Transverse colon (tissue), 4 donors: ENCODE data around the gene CCDC12. TPM values are rescaled to one million over a fixed set of nuclear protein-coding genes. Genes with fewer than 3 reads are reported as not detected.

ENCODE experiments used
- DNase-seq: peaks from one replicate; pipeline ENCODE4 v3.0.0-alpha.2; 2019
- H3K27ac ChIP-seq, 4 donors: fragments of 200-600 bp; sonication (generic); 2 replicates each; pipeline ENCODE4 v1.5.1; 2016 to 2018; ENCODE audit warnings: inconsistent platforms in 4 of 4
- H3K27me3 ChIP-seq: fragments of 200-600 bp; sonication (generic); 2 replicates; pipeline ENCODE4 v1.5.1; 2017; ENCODE audit warnings: inconsistent platforms
- H3K36me3 ChIP-seq, 4 donors: fragments of 200-600 bp; sonication (generic); 2 replicates each; pipeline ENCODE4 v1.5.1; 2017 to 2019; ENCODE audit warnings: inconsistent platforms in 4 of 4
- H3K4me1 ChIP-seq, 4 donors: fragments of 200-600 bp; sonication (generic); 2 replicates each; pipeline ENCODE4 v1.5.1; 2017 to 2020; ENCODE audit warnings: inconsistent platforms in 4 of 4
- H3K4me3 ChIP-seq, 4 donors: fragments of 200-600 bp; sonication (generic); 1 replicate in 1 of 4; 2 replicates in 3 of 4; pipeline versions ENCODE4 v1.5.1 to v1.6.1; 2017 to 2019; ENCODE audit warnings: inconsistent platforms in 4 of 4
- H3K9me3 ChIP-seq, 2 donors: fragments of 200-600 bp; sonication (generic); 2 replicates each; pipeline ENCODE4 v1.5.1; 2017 to 2019; ENCODE audit warnings: inconsistent platforms in 2 of 2
- EP300 ChIP-seq: sonication (generic); formaldehyde crosslinking; IDR thresholded peaks from one replicate; pipeline ENCODE4 v1.6.1; 2017; ENCODE audit warnings: antibody characterized with exemption, low read depth
- POLR2A ChIP-seq: fragments of 450-650 bp; IDR thresholded peaks from one replicate; pipeline ENCODE4 v1.6.1; 2016; ENCODE audit warnings: antibody characterized with exemption, mild to moderate bottlenecking, moderate library complexity
- POLR2AphosphoS5 ChIP-seq, 3 donors: sonication (generic); formaldehyde crosslinking; IDR thresholded peaks; one replicate each; pipeline ENCODE4 v1.6.1; 2016; ENCODE audit warnings: antibody characterized with exemption in 3 of 3
- WGBS, 2 donors: methylation state at CpG; one replicate each; pipeline ENCODE4 v1.1.5; 2018; ENCODE audit warnings: low coverage in 1 of 2; 5-methylcytosine and 5-hydroxymethylcytosine counted together
- in situ Hi-C, 4 donors: fragments of 200-750 bp; cut with MboI; loops; one replicate each; pipeline versions ENCODE4 v1.15.0 to v1.15.1; 2017; ENCODE audit warnings: low sequenced_read_pairs in 3 of 4, low pct_ligation_motif_present in 1 of 4, low pct_unique_long_range_greater_than_20kb in 1 of 4
- intact Hi-C: fragments of 100-400 bp; cut with DNase I; formaldehyde crosslinking; loops from one replicate; pipeline ENCODE4 v1.15.1; 2023; ENCODE audit warnings: low total_unique reads
- total RNA-seq, 4 donors: library from RNA; depleted of rRNA; stranded (reverse); fragments of >200 nt; gene quantifications; one replicate each; pipeline ENCODE4 v1.1.0, GENCODE V29; 2016
- TF ChIP-seq, protein P1 (sequence below), 5 experiments: fragments of 200-600 bp in 3 of 5; fragments of 450-650 bp in 2 of 5; sonication (generic) in 3 of 5; IDR thresholded peaks; 1 replicate in 2 of 5; 2 replicates in 3 of 5; pipeline ENCODE4 v1.5.1; 2016 to 2017; ENCODE audit warnings: antibody characterized with exemption in 5 of 5, inconsistent platforms in 3 of 5, mild to moderate bottlenecking in 2 of 5, moderate library complexity in 1 of 5

The CCDC12 gene
- total RNA-seq, 4 donors from 2014 or later, result 50.1 to 72.9 (median 53.0) TPM

DNA sequence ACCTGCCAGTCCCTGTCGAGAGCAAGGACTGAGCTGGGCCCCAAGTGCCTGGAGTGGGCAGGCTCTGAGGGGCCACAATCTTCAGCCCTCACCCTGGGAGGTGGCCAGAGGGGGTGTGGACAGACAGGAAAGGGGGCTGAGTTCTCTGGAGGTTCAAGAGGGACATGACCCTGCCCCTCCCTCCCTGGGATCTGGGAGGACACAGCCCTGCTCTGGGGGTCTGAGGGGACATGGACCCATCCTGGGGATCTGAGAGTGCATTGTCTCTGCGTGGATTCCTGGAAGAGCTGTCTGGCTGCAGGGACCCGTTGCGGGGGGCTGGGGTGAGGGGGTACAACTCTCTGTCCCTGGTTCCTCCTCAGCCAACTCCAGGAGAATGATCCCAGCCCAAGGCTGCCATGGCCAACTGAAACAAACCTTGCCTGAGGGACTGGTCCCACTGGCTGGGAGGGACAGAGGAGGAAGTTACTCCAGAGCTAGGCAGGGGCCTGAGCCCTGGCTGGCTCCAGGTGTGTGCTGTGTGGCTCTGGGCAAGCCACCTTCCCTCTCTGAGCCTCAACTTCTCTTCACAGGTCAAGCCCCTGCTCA, 70.0 kb downstream of the CCDC12 start:
- Histone ChIP-seq H3K4me3 (no peak overlapping the region), H3K36me3 (no peaks in the 10 kb centered on the region), H3K9me3 (no peaks in the 10 kb centered on the region), H3K27me3 (no peaks in the 10 kb centered on the region), H3K4me1 (peaks cover 4 to 10% (median 7%) of the 10 kb centered on the region in 4 donors), H3K27ac (no peak overlapping the region)
- no peak for DNase-seq
- in situ Hi-C loops, result loop anchor here in 1 of 4 donors (10.0 kb wide), 1 partner anchor 192 kb away; the partner anchor contains the start of gene PRSS50
- TF ChIP-seq, protein P1, sequence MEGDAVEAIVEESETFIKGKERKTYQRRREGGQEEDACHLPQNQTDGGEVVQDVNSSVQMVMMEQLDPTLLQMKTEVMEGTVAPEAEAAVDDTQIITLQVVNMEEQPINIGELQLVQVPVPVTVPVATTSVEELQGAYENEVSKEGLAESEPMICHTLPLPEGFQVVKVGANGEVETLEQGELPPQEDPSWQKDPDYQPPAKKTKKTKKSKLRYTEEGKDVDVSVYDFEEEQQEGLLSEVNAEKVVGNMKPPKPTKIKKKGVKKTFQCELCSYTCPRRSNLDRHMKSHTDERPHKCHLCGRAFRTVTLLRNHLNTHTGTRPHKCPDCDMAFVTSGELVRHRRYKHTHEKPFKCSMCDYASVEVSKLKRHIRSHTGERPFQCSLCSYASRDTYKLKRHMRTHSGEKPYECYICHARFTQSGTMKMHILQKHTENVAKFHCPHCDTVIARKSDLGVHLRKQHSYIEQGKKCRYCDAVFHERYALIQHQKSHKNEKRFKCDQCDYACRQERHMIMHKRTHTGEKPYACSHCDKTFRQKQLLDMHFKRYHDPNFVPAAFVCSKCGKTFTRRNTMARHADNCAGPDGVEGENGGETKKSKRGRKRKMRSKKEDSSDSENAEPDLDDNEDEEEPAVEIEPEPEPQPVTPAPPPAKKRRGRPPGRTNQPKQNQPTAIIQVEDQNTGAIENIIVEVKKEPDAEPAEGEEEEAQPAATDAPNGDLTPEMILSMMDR (IDR thresholded peaks at IDR 0.05), result no peak
- no peak for TF ChIP-seq POLR2A
- TF ChIP-seq EP300, result no peak
- no peak for TF ChIP-seq POLR2AphosphoS5 (IDR thresholded peaks at IDR 0.05)
- WGBS, 2 donors, result 77% methylated on average over 4 of the region's 4 CpGs; no CpG with 5 or more reads in 1 of the 2 donors
- intact Hi-C loops, result loop anchor here (5.0 kb wide), 1 partner anchor 39 kb away; no protein-coding TSS in a partner anchor

DNA sequence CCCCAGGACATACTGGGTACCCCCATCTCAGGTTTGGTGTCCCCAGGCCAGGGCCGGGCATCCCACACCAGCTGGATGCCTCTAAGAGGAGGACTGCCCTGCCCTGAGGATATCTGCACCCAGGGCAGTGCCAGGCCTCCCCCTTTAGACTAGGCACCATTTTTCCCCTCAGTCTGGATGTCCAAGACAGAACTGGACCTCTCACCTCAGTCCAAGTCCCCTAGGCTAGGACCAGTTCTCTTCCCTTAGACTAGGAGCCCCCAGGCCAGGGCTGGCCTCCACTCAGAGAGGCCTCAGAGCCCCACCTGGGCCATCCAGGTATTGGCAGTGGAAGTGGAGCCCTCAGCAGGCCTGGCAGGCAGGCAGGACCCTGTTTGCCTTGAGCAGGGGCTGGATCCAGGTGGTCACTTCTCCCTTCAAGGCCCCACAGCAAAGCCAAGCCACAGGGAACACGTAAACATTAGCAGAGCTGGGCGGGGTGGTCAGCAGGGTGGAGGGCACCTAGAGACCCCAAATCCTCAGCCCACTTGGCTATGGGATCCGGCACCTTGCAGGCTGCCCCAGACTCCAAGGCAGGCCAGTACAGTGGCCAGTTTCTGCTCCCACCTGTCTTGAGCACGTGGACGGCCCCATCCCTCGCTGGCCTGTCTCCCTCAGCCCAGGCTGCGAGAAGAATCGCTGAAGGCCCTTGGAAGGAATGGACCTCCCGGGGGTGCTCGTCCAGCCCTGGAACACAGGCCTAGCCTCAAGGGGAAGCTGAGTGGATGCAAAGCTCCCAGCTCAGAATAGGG, 70.7 kb downstream of the CCDC12 start:
- WGBS, 2 donors, result 85% methylated on average over 6 of the region's 11 CpGs; no CpG with 5 or more reads in 1 of the 2 donors
- no peak for DNase-seq
- Histone ChIP-seq H3K4me1 (peaks cover 4 to 10% (median 7%) of the 10 kb centered on the region in 4 donors), H3K4me3 (no peak overlapping the region), H3K27me3 (no peaks in the 10 kb centered on the region), H3K36me3 (no peaks in the 10 kb centered on the region), H3K27ac (no peak overlapping the region), H3K9me3 (no peaks in the 10 kb centered on the region)
- in situ Hi-C loops (loop anchor here in 1 of 4 donors (10.0 kb wide), 1 partner anchor 191 kb away; the partner anchor contains the start of gene PRSS50), intact Hi-C loops (loop anchor here (5.0 kb wide), 1 partner anchor 39 kb away; no protein-coding TSS in a partner anchor)
- no peak for TF ChIP-seq EP300
- TF ChIP-seq POLR2AphosphoS5 (IDR thresholded peaks at IDR 0.05), result no peak
- no peak for TF ChIP-seq POLR2A
- TF ChIP-seq, protein P1 (IDR thresholded peaks at IDR 0.05), result no peak

DNA sequence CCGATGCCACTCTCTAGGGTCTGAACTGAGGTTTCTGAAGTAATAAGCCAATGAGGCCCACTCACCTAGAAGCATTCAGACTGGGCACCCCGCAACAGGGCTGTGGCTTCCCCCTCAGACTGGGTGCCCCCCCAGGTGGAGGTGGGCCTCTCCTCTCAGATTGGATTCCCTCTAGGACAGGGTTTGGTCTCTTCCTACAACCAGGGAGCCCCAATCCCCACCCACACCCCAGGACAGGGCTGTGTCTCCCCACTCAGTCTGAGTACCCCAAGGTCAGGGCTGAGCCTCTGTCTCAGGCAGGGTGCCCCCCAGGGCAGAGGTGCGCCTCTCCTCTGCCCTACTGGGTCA, 71.4 kb downstream of the CCDC12 start:
- Histone ChIP-seq H3K36me3 (no peaks in the 10 kb centered on the region), H3K4me1 (peaks cover 4 to 10% (median 7%) of the 10 kb centered on the region in 4 donors), H3K9me3 (no peaks in the 10 kb centered on the region), H3K27ac (no peak overlapping the region), H3K27me3 (no peaks in the 10 kb centered on the region), H3K4me3 (no peak overlapping the region)
- in situ Hi-C loops (loop anchor here in 1 of 4 donors (10.0 kb wide), 1 partner anchor 190 kb away; the partner anchor contains the start of gene PRSS50), intact Hi-C loops (loop anchor here (5.0 kb wide), 1 partner anchor 38 kb away; no protein-coding TSS in a partner anchor)
- WGBS, 2 donors, result 93% methylated on average over 2 of the region's 3 CpGs; no CpG with 5 or more reads in 1 of the 2 donors
- DNase-seq, result no peak
- TF ChIP-seq POLR2AphosphoS5 (IDR thresholded peaks at IDR 0.05) (no peak), POLR2A (no peak), EP300 (no peak)
- TF ChIP-seq, protein P1 (IDR thresholded peaks at IDR 0.05), result no peak
